GM12878 (cell line): ENCODE measurements around the gene NR2F1-AS1.

Experiments
- BMI1 ChIP-seq: fragments of 450-650 bp; IDR thresholded peaks from 2 replicates; pipeline ENCODE4 v1.6.1; 2016; ENCODE audit warnings: mild to moderate bottlenecking, moderate library complexity, borderline replicate concordance
- ETV6 ChIP-seq, 2 experiments: fragments of 450-650 bp in 1 of 2; IDR thresholded peaks in 1 of 2; conservative IDR thresholded peaks in 1 of 2; 2 replicates each; pipeline ENCODE4 v1.6.1; 2014; ENCODE audit warnings: antibody characterized with exemption in 1 of 2, borderline replicate concordance in 1 of 2, low read depth in 1 of 2, mild to moderate bottlenecking in 1 of 2, moderate library complexity in 1 of 2
- EZH2 ChIP-seq: IDR thresholded peaks from 2 replicates; pipeline ENCODE4 v1.6.1; 2012; ENCODE audit warnings: low read depth, mild to moderate bottlenecking, control low read depth, inconsistent platforms, low read length, borderline replicate concordance; ENCODE audit not compliant: control insufficient read depth
- FOXK2 ChIP-seq: fragments of 450-650 bp; IDR thresholded peaks from 2 replicates; pipeline ENCODE4 v1.6.1; 2017; ENCODE audit warnings: mild to moderate bottlenecking, moderate library complexity
- NFIC ChIP-seq: IDR thresholded peaks from 2 replicates; pipeline ENCODE4 v1.6.1; 2012; ENCODE audit warnings: low read depth, mild to moderate bottlenecking, inconsistent platforms, low read length, moderate library complexity
- POU2F2 ChIP-seq: IDR thresholded peaks from 3 replicates; pipeline ENCODE4 v1.6.1; 2011; ENCODE audit warnings: low read depth, mild to moderate bottlenecking, low read length, borderline replicate concordance
- SP1 ChIP-seq: IDR thresholded peaks from one replicate; pipeline ENCODE4 v1.6.1; 2011; ENCODE audit warnings: low read depth, low read length

- no peak for TF ChIP-seq NFIC
- no peak for TF ChIP-seq FOXK2
- no peak for TF ChIP-seq POU2F2
- no peak for TF ChIP-seq EZH2
- TF ChIP-seq ETV6 (conservative IDR thresholded peaks at IDR 0.05 in 1 of 2, IDR thresholded peaks at IDR 0.05 in 1 of 2; ENCODE audit: borderline replicate concordance in 1 of 2, low read depth in 1 of 2): no peak
- no peak for TF ChIP-seq BMI1
- no peak for TF ChIP-seq SP1
Measured at GRCh38 chr5:93513298-93513697, 67.7 kb downstream of the NR2F1-AS1 start.
